Ishikawa (cell line): Measurements from ENCODE around the gene AKR7A3.

ENCODE experiments used
- CREB1 ChIP-seq: IDR thresholded peaks from 2 replicates; pipeline ENCODE4 v1.6.1; 2012; ENCODE audit warnings: low read depth
- EGR1 ChIP-seq: IDR thresholded peaks from 2 replicates; pipeline ENCODE4 v1.6.1; 2012
- EP300 ChIP-seq: IDR thresholded peaks from 2 replicates; pipeline ENCODE4 v1.6.1; 2012; ENCODE audit warnings: borderline replicate concordance
- FOXM1 ChIP-seq: IDR thresholded peaks from 2 replicates; pipeline ENCODE4 v1.6.1; 2012; ENCODE audit warnings: low read depth, borderline replicate concordance
- RAD21 ChIP-seq: IDR thresholded peaks from 2 replicates; pipeline ENCODE4 v1.6.1; 2012; ENCODE audit warnings: low read depth
- TAF1 ChIP-seq: IDR thresholded peaks from 2 replicates; pipeline ENCODE4 v1.6.1; 2012; ENCODE audit warnings: low read depth, mild to moderate bottlenecking
- TCF12 ChIP-seq: IDR thresholded peaks from 2 replicates; pipeline ENCODE4 v1.6.1; 2012; ENCODE audit warnings: low read depth
- TEAD4 ChIP-seq: IDR thresholded peaks from 2 replicates; pipeline ENCODE4 v1.6.1; 2012
- ZBTB7A ChIP-seq: IDR thresholded peaks from 2 replicates; pipeline ENCODE4 v1.6.1; 2012; ENCODE audit warnings: low read depth
- TF ChIP-seq, protein P1 (sequence below): IDR thresholded peaks from 2 replicates; pipeline ENCODE4 v1.6.1; 2012; ENCODE audit warnings: low read depth, mild to moderate bottlenecking
- TF ChIP-seq, protein P2 (sequence below): IDR thresholded peaks from 2 replicates; pipeline ENCODE4 v1.6.1; 2012

DNA sequence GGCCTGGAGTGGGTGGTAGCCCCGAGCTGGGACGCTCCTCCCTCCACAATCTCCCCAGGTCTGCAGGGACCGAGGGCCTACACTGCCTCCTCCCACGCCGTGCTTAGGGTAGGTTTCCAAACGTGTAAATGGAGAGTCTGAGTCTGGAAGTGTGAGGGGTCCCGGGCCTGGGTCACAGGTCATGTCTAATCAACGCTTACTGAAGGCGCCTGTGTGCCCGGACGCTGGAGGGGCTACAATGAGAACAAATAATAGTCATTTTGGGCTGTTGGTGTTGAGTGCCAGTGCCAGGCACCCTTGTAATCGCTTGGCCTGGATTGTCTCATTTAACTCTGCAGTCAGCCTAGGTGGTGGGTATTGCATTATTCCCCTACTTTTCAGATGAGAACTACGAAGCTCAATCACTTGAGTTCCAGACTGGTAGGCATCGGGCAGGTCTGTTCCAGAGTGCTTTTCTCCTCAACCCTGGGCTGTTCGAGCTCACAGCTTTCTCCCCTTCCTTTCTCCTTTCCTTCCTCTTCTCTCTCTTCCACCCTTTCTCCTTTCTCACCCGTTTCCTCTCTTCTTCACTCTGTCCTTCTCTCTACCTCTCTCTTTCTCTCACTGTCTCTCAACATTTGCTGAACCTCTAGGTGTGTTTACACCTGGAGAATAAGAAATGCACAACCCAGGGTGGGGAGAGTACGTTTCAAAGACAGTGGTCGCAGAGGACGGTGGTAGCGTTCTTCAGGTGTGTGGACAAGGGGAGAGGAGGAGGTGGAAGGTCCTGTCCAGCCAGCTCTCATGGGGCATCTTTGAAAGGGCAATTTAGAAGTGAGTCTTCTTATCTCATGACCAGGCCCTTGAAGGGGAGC, 24.4 kb upstream of the AKR7A3 start:
- TF ChIP-seq CREB1: no peak
- no peak for TF ChIP-seq FOXM1
- TF ChIP-seq, protein P1, sequence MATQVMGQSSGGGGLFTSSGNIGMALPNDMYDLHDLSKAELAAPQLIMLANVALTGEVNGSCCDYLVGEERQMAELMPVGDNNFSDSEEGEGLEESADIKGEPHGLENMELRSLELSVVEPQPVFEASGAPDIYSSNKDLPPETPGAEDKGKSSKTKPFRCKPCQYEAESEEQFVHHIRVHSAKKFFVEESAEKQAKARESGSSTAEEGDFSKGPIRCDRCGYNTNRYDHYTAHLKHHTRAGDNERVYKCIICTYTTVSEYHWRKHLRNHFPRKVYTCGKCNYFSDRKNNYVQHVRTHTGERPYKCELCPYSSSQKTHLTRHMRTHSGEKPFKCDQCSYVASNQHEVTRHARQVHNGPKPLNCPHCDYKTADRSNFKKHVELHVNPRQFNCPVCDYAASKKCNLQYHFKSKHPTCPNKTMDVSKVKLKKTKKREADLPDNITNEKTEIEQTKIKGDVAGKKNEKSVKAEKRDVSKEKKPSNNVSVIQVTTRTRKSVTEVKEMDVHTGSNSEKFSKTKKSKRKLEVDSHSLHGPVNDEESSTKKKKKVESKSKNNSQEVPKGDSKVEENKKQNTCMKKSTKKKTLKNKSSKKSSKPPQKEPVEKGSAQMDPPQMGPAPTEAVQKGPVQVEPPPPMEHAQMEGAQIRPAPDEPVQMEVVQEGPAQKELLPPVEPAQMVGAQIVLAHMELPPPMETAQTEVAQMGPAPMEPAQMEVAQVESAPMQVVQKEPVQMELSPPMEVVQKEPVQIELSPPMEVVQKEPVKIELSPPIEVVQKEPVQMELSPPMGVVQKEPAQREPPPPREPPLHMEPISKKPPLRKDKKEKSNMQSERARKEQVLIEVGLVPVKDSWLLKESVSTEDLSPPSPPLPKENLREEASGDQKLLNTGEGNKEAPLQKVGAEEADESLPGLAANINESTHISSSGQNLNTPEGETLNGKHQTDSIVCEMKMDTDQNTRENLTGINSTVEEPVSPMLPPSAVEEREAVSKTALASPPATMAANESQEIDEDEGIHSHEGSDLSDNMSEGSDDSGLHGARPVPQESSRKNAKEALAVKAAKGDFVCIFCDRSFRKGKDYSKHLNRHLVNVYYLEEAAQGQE: no peak
- TF ChIP-seq TCF12: no peak
- TF ChIP-seq RAD21: no peak
- TF ChIP-seq, protein P2, sequence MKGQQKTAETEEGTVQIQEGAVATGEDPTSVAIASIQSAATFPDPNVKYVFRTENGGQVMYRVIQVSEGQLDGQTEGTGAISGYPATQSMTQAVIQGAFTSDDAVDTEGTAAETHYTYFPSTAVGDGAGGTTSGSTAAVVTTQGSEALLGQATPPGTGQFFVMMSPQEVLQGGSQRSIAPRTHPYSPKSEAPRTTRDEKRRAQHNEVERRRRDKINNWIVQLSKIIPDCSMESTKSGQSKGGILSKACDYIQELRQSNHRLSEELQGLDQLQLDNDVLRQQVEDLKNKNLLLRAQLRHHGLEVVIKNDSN: no peak
- no peak for TF ChIP-seq TAF1
- no peak for TF ChIP-seq TEAD4
- TF ChIP-seq EP300: no peak
- no peak for TF ChIP-seq EGR1
- no peak for TF ChIP-seq ZBTB7A
